Measurements from ENCODE around the gene SHB. TPM values are rescaled to one million over a fixed set of nuclear protein-coding genes. Genes with fewer than 3 reads are reported as not detected.

Gene SHB
- total RNA-seq, 8 experiments from 2014 or later: 2.8 to 12.8 (median 8.7) TPM

- no peak overlapping the region for H3K27ac ChIP-seq
- no peak overlapping the region for H3K4me3 ChIP-seq
- 84 to 100% (median 90%) methylated on average over 1 to 5 of the region's 5 CpGs; no CpG with 5 or more reads in 5 of the 10 experiments for WGBS, 10 experiments
- ATAC-seq (replicated peaks in 6 of 8): no peak
- in situ Hi-C loops (cut with MboI; ENCODE audit: low pct_unique_long_range_greater_than_20kb in 2 of 9, low sequenced_read_pairs in 9 of 9, unreplicated experiment in 9 of 9): loop anchor here in 4 of 9 experiments (10.0 to 25.0 kb wide), 6 partner anchors 128 to 303 kb away; partner anchors contain the start of genes ALDH1B1 (in 1 of the 4) and SLC25A51 (in 1 of the 4)
- peaks cover 2 to 7% of the 10 kb centered on the region in 2 donors for H3K4me1 ChIP-seq (replicated peaks in 1 of 2)
These were observed 15.5 kb upstream of the SHB start for GRCh38 chr9:38084556-38084880.

GRCh38 chr9:38083858-38084555, 15.0 kb upstream of the SHB start:
- no peak for ATAC-seq (replicated peaks in 6 of 8)

GRCh38 chr9:38082446-38083287, 13.6 kb upstream of the SHB start:
- in situ Hi-C loops (cut with MboI; ENCODE audit: low pct_unique_long_range_greater_than_20kb in 2 of 9, low sequenced_read_pairs in 9 of 9, unreplicated experiment in 9 of 9): loop anchor here in 4 of 9 experiments (10.0 to 25.0 kb wide), 6 partner anchors 130 to 305 kb away; partner anchors contain the start of genes ALDH1B1 (in 1 of the 4) and SLC25A51 (in 1 of the 4)
- Histone ChIP-seq H3K4me1 (replicated peaks in 1 of 2) (peaks cover 0 to 5% of the 10 kb centered on the region in 2 donors), H3K4me3 (no peak overlapping the region), H3K27ac (no peak overlapping the region)
- 0 to 56% (median 20%) methylated on average over 1 to 5 of the region's 5 CpGs for WGBS, 10 experiments
- no peak for ATAC-seq (replicated peaks in 6 of 8)

More at GRCh38 chr9:38083858-38084555, 15.0 kb upstream of the SHB start:
- in situ Hi-C loops (cut with MboI; ENCODE audit: low pct_unique_long_range_greater_than_20kb in 2 of 9, low sequenced_read_pairs in 9 of 9, unreplicated experiment in 9 of 9): loop anchor here in 4 of 9 experiments (10.0 to 25.0 kb wide), 6 partner anchors 128 to 303 kb away; partner anchors contain the start of genes ALDH1B1 (in 1 of the 4) and SLC25A51 (in 1 of the 4)
- no peak overlapping the region for H3K27ac ChIP-seq
- WGBS, 10 experiments: 40 to 100% (median 90%) methylated on average over 1 to 10 of the region's 10 CpGs; no CpG with 5 or more reads in 1 of the 10 experiments
- no peak overlapping the region for H3K4me3 ChIP-seq
- H3K4me1 ChIP-seq (replicated peaks in 1 of 2): peaks cover 4 to 6% of the 10 kb centered on the region in 2 donors

GRCh38 chr9:38081356-38082108, 12.5 kb upstream of the SHB start:
- in situ Hi-C loops (cut with MboI; ENCODE audit: low pct_unique_long_range_greater_than_20kb in 2 of 9, low sequenced_read_pairs in 9 of 9, unreplicated experiment in 9 of 9): loop anchor here in 4 of 9 experiments (10.0 to 25.0 kb wide), 6 partner anchors 131 to 306 kb away; partner anchors contain the start of genes ALDH1B1 (in 1 of the 4) and SLC25A51 (in 1 of the 4)

GRCh38 chr9:38079461-38080031, 10.5 kb upstream of the SHB start:
- Histone ChIP-seq H3K4me1 (replicated peaks in 1 of 2) (peaks cover 0 to 5% of the 10 kb centered on the region in 2 donors), H3K27ac (no peak overlapping the region), H3K4me3 (no peak overlapping the region)
- in situ Hi-C loops (cut with MboI; ENCODE audit: low pct_unique_long_range_greater_than_20kb in 2 of 9, low sequenced_read_pairs in 9 of 9, unreplicated experiment in 9 of 9): loop anchor here in 4 of 9 experiments (10.0 to 25.0 kb wide), 6 partner anchors 133 to 308 kb away; partner anchors contain the start of genes ALDH1B1 (in 1 of the 4) and SLC25A51 (in 1 of the 4)
- WGBS, 10 experiments: 0 to 87% (median 68%) methylated on average over 1 to 11 of the region's 11 CpGs
- peak in 3 of 8 experiments; percentile 43 to 57 (median 55) for ATAC-seq (replicated peaks in 6 of 8)

More at GRCh38 chr9:38081356-38082108, 12.5 kb upstream of the SHB start:
- H3K4me1 ChIP-seq (replicated peaks in 1 of 2): peaks cover 0 to 5% of the 10 kb centered on the region in 2 donors
- H3K4me3 ChIP-seq: no peak overlapping the region
- H3K27ac ChIP-seq: no peak overlapping the region
- 8 to 100% (median 75%) methylated on average over 1 to 7 of the region's 8 CpGs; no CpG with 5 or more reads in 1 of the 10 experiments for WGBS, 10 experiments
- ATAC-seq (replicated peaks in 6 of 8): no peak

- in situ Hi-C loops (cut with MboI; ENCODE audit: low pct_unique_long_range_greater_than_20kb in 2 of 9, low sequenced_read_pairs in 9 of 9, unreplicated experiment in 9 of 9): loop anchor here in 4 of 9 experiments (25.0 kb wide), 5 partner anchors 137 to 312 kb away; partner anchors contain the start of genes ALDH1B1 (in 1 of the 4) and SLC25A51 (in 1 of the 4)
- H3K4me3 ChIP-seq: no peak overlapping the region
These were observed 6.2 kb upstream of the SHB start for GRCh38 chr9:38075272-38075671.

GRCh38 chr9:38074441-38074961, 5.5 kb upstream of the SHB start:
- ATAC-seq (replicated peaks in 6 of 8): no peak
- Histone ChIP-seq H3K27ac (no peak overlapping the region), H3K4me3 (no peak overlapping the region), H3K4me1 (replicated peaks in 1 of 2) (peaks cover 0 to 5% of the 10 kb centered on the region in 2 donors)
- WGBS, 10 experiments: 49 to 100% (median 72%) methylated on average over 2 to 5 of the region's 5 CpGs; no CpG with 5 or more reads in 1 of the 10 experiments
- in situ Hi-C loops (cut with MboI; ENCODE audit: low pct_unique_long_range_greater_than_20kb in 2 of 9, low sequenced_read_pairs in 9 of 9, unreplicated experiment in 9 of 9): loop anchor here in 4 of 9 experiments (25.0 kb wide), 3 partner anchors 162 to 288 kb away; partner anchors contain the start of gene SLC25A51 (in 3 of the 4)

More at GRCh38 chr9:38075272-38075671, 6.2 kb upstream of the SHB start:
- Histone ChIP-seq H3K27ac (no peak overlapping the region), H3K4me1 (replicated peaks in 1 of 2) (peaks cover 0 to 5% of the 10 kb centered on the region in 2 donors)
- ATAC-seq (replicated peaks in 6 of 8): no peak
- 89% methylated on average over 5 of the region's 34 CpGs; no CpG with 5 or more reads in 9 of the 10 experiments for WGBS, 10 experiments

GRCh38 chr9:38073882-38074281, 4.9 kb upstream of the SHB start:
- no peak for ATAC-seq (replicated peaks in 6 of 8)
- in situ Hi-C loops (cut with MboI; ENCODE audit: low pct_unique_long_range_greater_than_20kb in 2 of 9, low sequenced_read_pairs in 9 of 9, unreplicated experiment in 9 of 9): loop anchor here in 4 of 9 experiments (25.0 kb wide), 3 partner anchors 162 to 288 kb away; partner anchors contain the start of gene SLC25A51 (in 3 of the 4)
- H3K4me1 ChIP-seq (replicated peaks in 1 of 2): no peaks in the 10 kb centered on the region
- H3K27ac ChIP-seq: no peak overlapping the region
- WGBS, 10 experiments: 64 to 100% (median 83%) methylated on average over 1 to 3 of the region's 3 CpGs; no CpG with 5 or more reads in 2 of the 10 experiments
- no peak overlapping the region for H3K4me3 ChIP-seq

- in situ Hi-C loops (cut with MboI; ENCODE audit: low pct_unique_long_range_greater_than_20kb in 2 of 9, low sequenced_read_pairs in 9 of 9, unreplicated experiment in 9 of 9): loop anchor here in 4 of 9 experiments (25.0 kb wide), 3 partner anchors 159 to 291 kb away; partner anchors contain the start of gene SLC25A51 (in 3 of the 4)
- WGBS, 10 experiments: 30 to 85% (median 59%) methylated on average over 1 to 6 of the region's 7 CpGs
- no peak for ATAC-seq (replicated peaks in 6 of 8)
- peaks cover 0 to 4% of the 10 kb centered on the region in 2 donors for H3K4me1 ChIP-seq (replicated peaks in 1 of 2)
- H3K27ac ChIP-seq: no peak overlapping the region
- no peak overlapping the region for H3K4me3 ChIP-seq
These were observed 2.6 kb upstream of the SHB start for GRCh38 chr9:38071470-38072134.

- H3K4me1 ChIP-seq (replicated peaks in 1 of 2): peaks cover 15 to 28% of the 10 kb centered on the region in 2 donors
- peak overlapping the region; percentile 58 to 67 (median 60) for H3K4me3 ChIP-seq
- H3K27ac ChIP-seq: peak overlapping the region; percentile 65 to 78
- no peak for ATAC-seq (replicated peaks in 6 of 8)
- in situ Hi-C loops (cut with MboI; ENCODE audit: low pct_unique_long_range_greater_than_20kb in 2 of 9, low sequenced_read_pairs in 9 of 9, unreplicated experiment in 9 of 9): loop anchor here in 4 of 9 experiments (25.0 kb wide), 3 partner anchors 156 to 294 kb away; partner anchors contain the start of gene SLC25A51 (in 3 of the 4)
- 0 to 6% (median 1%) methylated on average over 6 to 17 of the region's 107 CpGs; no CpG with 5 or more reads in 5 of the 10 experiments for WGBS, 10 experiments
These were observed 957 bp downstream of the SHB start for GRCh38 chr9:38067859-38068681.
